Endothelial cell of umbilical vein (primary cell): ENCODE data around the gene ATP13A5. TPM values are rescaled to one million over a fixed set of nuclear protein-coding genes. Genes with fewer than 3 reads are reported as not detected.

Source experiments
- BruUV-seq: library from RNA; stranded (reverse); fragments of 400-500 nt; replicated peaks from 2 replicates; lab custom pipeline; 2021; lab: Mats Ljungman, UMichigan
- CTCF ChIA-PET: fragments of 300-600, 350-600 bp; sonication (Branson Sonifier 250); formaldehyde crosslinking; loops from one replicate; lab custom pipeline; 2021; ENCODE audit warnings: antibody characterized with exemption, inconsistent platforms; lab: Charles Lee
- POLR2A ChIA-PET: fragments of 300-600, 350-600 bp; sonication (Branson Sonifier 250); formaldehyde crosslinking; loops from one replicate; lab custom pipeline; 2021; ENCODE audit warnings: antibody characterized with exemption, inconsistent platforms; lab: Charles Lee
- DNase-seq: peaks from one replicate; pipeline ENCODE4 v3.0.0-alpha.2; 2011; ENCODE audit warnings: low read depth, low spot score
- FAIRE-seq: peaks from 2 replicates; lab custom pipeline; 2011; peaks lifted over from hg19 to GRCh38; lab: Jason Lieb, UNC
- H2AFZ ChIP-seq: 2 replicates; pipeline ENCODE4 v1.6.0; 2012; ENCODE audit warnings: low read depth, low read length, control low read depth, inconsistent platforms
- H3K27ac ChIP-seq: 2 replicates; pipeline ENCODE4 v1.5.1; 2011; ENCODE audit warnings: low read depth, mild to moderate bottlenecking, control low read depth, low read length, moderate library complexity; ENCODE audit not compliant: insufficient read depth
- H3K27me3 ChIP-seq, 2 experiments: 2 replicates each; pipeline versions ENCODE4 v1.6.0 to v1.6.1; 2011; ENCODE audit warnings: low read length in 2 of 2, mixed read lengths in 1 of 2; ENCODE audit not compliant: control insufficient read depth in 2 of 2, insufficient read depth in 2 of 2
- H3K36me3 ChIP-seq, 2 experiments: 2 replicates in 1 of 2; 3 replicates in 1 of 2; pipeline ENCODE4 v1.5.1; 2011; ENCODE audit warnings: low read length in 2 of 2, mild to moderate bottlenecking in 1 of 2, moderate library complexity in 1 of 2; ENCODE audit not compliant: control insufficient read depth in 2 of 2, insufficient read depth in 2 of 2; ENCODE audit errors: extremely low read depth in 1 of 2
- H3K4me1 ChIP-seq: 3 replicates; pipeline ENCODE4 v1.5.1; 2011; ENCODE audit warnings: mild to moderate bottlenecking, low read length; ENCODE audit not compliant: control insufficient read depth, insufficient read depth; ENCODE audit errors: extremely low read depth
- H3K4me2 ChIP-seq: 2 replicates; pipeline ENCODE4 v1.6.1; 2011; ENCODE audit warnings: low read length, control low read depth, mixed read lengths; ENCODE audit not compliant: insufficient read depth
- H3K4me3 ChIP-seq, 3 experiments: fragments of 200-600 bp in 1 of 3; sonication (generic), shearing (Covaris generic) in 1 of 3; replicated peaks in 1 of 3; 2 replicates each; pipeline ENCODE4 v1.5.1; 2011 to 2016; ENCODE audit warnings: control low read depth in 3 of 3, low read length in 3 of 3, mild to moderate bottlenecking in 2 of 3, inconsistent platforms in 1 of 3, low read depth in 1 of 3, moderate library complexity in 1 of 3; ENCODE audit not compliant: insufficient read depth in 1 of 3
- H3K79me2 ChIP-seq: 2 replicates; pipeline ENCODE4 v1.6.0; 2012; ENCODE audit warnings: low read length, inconsistent platforms; ENCODE audit not compliant: control insufficient read depth, insufficient read depth
- H3K9ac ChIP-seq: replicated peaks from 2 replicates; pipeline ENCODE3; 2011; ENCODE audit warnings: low read length, control low read depth; ENCODE audit not compliant: insufficient read depth; ENCODE audit errors: extremely low read depth
- H3K9me1 ChIP-seq: replicated peaks from 3 replicates; pipeline ENCODE4 v1.6.0; 2011; ENCODE audit warnings: mild to moderate bottlenecking, low read length; ENCODE audit not compliant: control insufficient read depth, insufficient read depth; ENCODE audit errors: extremely low read depth
- H3K9me3 ChIP-seq: replicated peaks from 2 replicates; pipeline ENCODE4 v1.5.1; 2012; ENCODE audit warnings: low read length, inconsistent platforms; ENCODE audit not compliant: control insufficient read depth, insufficient read depth
- H4K20me1 ChIP-seq: replicated peaks from 2 replicates; pipeline ENCODE3; 2011; ENCODE audit warnings: mild to moderate bottlenecking, low read length; ENCODE audit not compliant: control insufficient read depth, insufficient read depth; ENCODE audit errors: extremely low read depth
- EZH2 ChIP-seq: IDR thresholded peaks from 2 replicates; pipeline ENCODE4 v1.6.1; 2012; ENCODE audit warnings: borderline replicate concordance, low read depth, mild to moderate bottlenecking, moderate library complexity, low read length, inconsistent platforms; ENCODE audit not compliant: severe bottlenecking
- FOS ChIP-seq: IDR thresholded peaks from 2 replicates; pipeline ENCODE4 v1.6.1; 2011; ENCODE audit warnings: mild to moderate bottlenecking, low read length, moderate library complexity, borderline replicate concordance; ENCODE audit not compliant: insufficient read depth
- GATA2 ChIP-seq: IDR thresholded peaks from 2 replicates; pipeline ENCODE4 v1.7.0; 2011; ENCODE audit warnings: low read depth, mild to moderate bottlenecking, moderate library complexity, mixed read lengths, low read length; ENCODE audit not compliant: insufficient read length, insufficient read depth
- JUN ChIP-seq: IDR thresholded peaks from 2 replicates; pipeline ENCODE4 v1.6.1; 2011; ENCODE audit warnings: borderline replicate concordance, low read depth; ENCODE audit not compliant: insufficient read length, insufficient read depth
- MYC ChIP-seq: IDR thresholded peaks from one replicate; pipeline ENCODE4 v1.6.1; 2011; ENCODE audit warnings: mild to moderate bottlenecking, low read depth, low read length
- POLR2A ChIP-seq: IDR thresholded peaks from 2 replicates; pipeline ENCODE4 v1.6.1; 2012; ENCODE audit warnings: low read depth, mild to moderate bottlenecking, control low read depth, low read length
- POLR2AphosphoS5 ChIP-seq: IDR thresholded peaks from 2 replicates; pipeline ENCODE4 v1.6.1; 2012; ENCODE audit warnings: low read depth, mild to moderate bottlenecking, control low read depth, low read length, moderate library complexity; ENCODE audit not compliant: insufficient read depth
- dilution Hi-C: fragments of 300-500 bp; cut with MboI; formaldehyde crosslinking; loops from one replicate; pipeline ENCODE4 v1.15.0; 2019; ENCODE audit warnings: low sequenced_read_pairs; ENCODE audit not compliant: extremely low pct_ligation_motif_present
- intact Hi-C: fragments of 100-400 bp; cut with micrococcal nuclease; formaldehyde crosslinking; loops from one replicate; pipeline ENCODE4 v1.10.0; 2022
- polyA plus RNA-seq, 4 experiments: library from polyadenylated mRNA; depleted of rRNA in 3 of 4; stranded (reverse) in 3 of 4; unstranded in 1 of 4; fragments of >200 nt; gene quantifications; 2 replicates each; pipeline versions ENCODE4 v1.2.1 to v1.2.3, GENCODE V29; 2011 to 2012; ENCODE audit warnings: missing spikeins in 1 of 4
- total RNA-seq: library from RNA; stranded (reverse); gene quantifications from 2 replicates; pipeline ENCODE4 v1.2.3, GENCODE V29; 2021
- TF ChIP-seq, protein P1 (sequence below): IDR thresholded peaks from 2 replicates; pipeline ENCODE4 v1.6.1; 2011; ENCODE audit not compliant: insufficient read depth, insufficient read length
- TF ChIP-seq, protein P2 (sequence below), 2 donors: IDR thresholded peaks; 1 replicate in 1 of 2; 2 replicates in 1 of 2; pipeline ENCODE4 v1.5.1; 2011; ENCODE audit warnings: low read length in 2 of 2, mild to moderate bottlenecking in 2 of 2, moderate library complexity in 2 of 2, control low read depth in 1 of 2, inconsistent platforms in 1 of 2, low read depth in 1 of 2; ENCODE audit not compliant: insufficient read depth in 1 of 2; ENCODE audit errors: extremely low read depth in 1 of 2

The ATP13A5 gene
- total and polyA plus RNA-seq, 2 donors (not counting 3 experiments of a cell fraction or from before 2014, with no cell fraction given) = not detected

DNA sequence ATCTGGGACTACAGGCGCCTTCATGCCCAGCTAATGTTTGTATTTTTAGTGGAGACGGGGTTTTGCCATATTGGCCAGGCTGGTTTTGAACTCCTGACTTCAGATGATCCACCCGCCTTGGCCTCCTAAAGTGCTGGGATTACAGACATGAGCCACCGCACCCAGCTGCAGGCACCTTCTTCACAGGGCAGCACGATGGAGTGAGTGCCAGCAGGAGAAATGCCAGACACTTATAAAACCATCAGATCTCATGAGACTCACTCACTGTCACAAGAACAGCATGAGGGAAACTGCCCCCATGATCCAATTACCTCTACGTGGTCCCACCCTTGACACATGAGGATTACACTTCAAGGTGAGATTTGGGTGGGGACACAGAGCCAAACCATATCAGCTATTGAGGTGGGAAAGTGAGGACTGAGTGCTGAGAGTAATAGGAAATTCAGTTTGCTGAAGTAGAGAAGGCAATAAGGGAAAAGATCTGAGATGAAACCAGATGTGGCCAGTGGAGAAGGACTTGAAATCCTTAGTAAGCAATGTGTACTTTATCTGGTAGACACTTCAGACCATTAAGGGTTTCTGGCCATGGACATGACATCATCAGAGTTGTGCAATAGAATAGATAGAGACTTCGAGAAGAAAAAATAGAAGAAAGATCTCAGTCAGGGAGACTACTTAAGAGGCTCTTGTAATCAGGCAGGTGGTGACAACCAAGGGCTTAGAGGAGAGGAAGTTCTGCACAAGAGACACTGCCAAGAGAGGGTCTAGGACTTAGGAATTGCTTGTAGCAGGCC is 18.1 kb upstream of the ATP13A5 start:
- ChIA-PET CTCF (no interaction called here), POLR2A (no interaction called here)
- no peak for TF ChIP-seq JUN
- no peak for TF ChIP-seq POLR2A
- TF ChIP-seq GATA2 = no peak
- no peak for TF ChIP-seq MYC
- TF ChIP-seq FOS = no peak
- TF ChIP-seq POLR2AphosphoS5 = no peak
- TF ChIP-seq EZH2 = no peak
- TF ChIP-seq, protein P1, sequence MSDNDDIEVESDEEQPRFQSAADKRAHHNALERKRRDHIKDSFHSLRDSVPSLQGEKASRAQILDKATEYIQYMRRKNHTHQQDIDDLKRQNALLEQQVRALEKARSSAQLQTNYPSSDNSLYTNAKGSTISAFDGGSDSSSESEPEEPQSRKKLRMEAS = no peak
- TF ChIP-seq, protein P2, sequence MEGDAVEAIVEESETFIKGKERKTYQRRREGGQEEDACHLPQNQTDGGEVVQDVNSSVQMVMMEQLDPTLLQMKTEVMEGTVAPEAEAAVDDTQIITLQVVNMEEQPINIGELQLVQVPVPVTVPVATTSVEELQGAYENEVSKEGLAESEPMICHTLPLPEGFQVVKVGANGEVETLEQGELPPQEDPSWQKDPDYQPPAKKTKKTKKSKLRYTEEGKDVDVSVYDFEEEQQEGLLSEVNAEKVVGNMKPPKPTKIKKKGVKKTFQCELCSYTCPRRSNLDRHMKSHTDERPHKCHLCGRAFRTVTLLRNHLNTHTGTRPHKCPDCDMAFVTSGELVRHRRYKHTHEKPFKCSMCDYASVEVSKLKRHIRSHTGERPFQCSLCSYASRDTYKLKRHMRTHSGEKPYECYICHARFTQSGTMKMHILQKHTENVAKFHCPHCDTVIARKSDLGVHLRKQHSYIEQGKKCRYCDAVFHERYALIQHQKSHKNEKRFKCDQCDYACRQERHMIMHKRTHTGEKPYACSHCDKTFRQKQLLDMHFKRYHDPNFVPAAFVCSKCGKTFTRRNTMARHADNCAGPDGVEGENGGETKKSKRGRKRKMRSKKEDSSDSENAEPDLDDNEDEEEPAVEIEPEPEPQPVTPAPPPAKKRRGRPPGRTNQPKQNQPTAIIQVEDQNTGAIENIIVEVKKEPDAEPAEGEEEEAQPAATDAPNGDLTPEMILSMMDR (IDR thresholded peaks at IDR 0.05; ENCODE audit: extremely low read depth in 1 of 2, insufficient read depth in 1 of 2, low read depth in 1 of 2, low read length in 2 of 2) = no peak
- Histone ChIP-seq H4K20me1 (no peaks in the 10 kb centered on the region), H3K9me1 (no peaks in the 10 kb centered on the region), H3K4me3 (no peak overlapping the region), H3K4me1 (no peaks in the 10 kb centered on the region), H3K36me3 (no peaks in the 10 kb centered on the region), H3K79me2 (no peaks in the 10 kb centered on the region), H2AFZ (no peak overlapping the region), H3K4me2 (no peak overlapping the region), H3K27me3 (no peaks in the 10 kb centered on the region), H3K9me3 (no peaks in the 10 kb centered on the region), H3K9ac (no peak overlapping the region), H3K27ac (no peak overlapping the region)
- FAIRE-seq (no peak), DNase-seq (no peak)
- dilution Hi-C loops (no loop called here), intact Hi-C loops (no loop called here)
- no TSS peak for BruUV-seq
